ENCODE measurements around the gene HEATR5B. TPM values are rescaled to one million over a fixed set of nuclear protein-coding genes. Genes with fewer than 3 reads are reported as not detected.
A peak's percentile ranks its signal among the peaks of the same experiment; 100 is the strongest.

Gene HEATR5B
- total and polyA plus RNA-seq, 11 donors, result 6.7 to 22.8 (median 17.9) TPM

DNA sequence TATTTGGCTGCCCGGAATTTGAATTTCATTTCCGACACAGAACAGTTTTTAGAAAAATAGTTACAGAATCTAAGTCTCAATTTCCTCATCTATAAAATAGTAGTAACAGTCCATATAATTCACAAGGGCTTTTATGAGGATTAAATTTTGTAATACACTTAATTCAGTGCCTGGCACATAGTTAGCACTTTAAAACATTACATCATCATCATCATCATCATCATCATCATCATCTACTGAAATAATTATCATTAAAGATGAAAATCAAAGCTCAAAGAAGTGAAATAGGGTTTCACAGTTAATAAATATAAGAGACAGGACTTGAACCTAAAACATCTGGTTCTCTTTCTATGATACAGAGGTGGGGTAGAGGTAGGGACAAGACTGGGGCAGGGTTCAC is 13.2 kb downstream of the HEATR5B start:
- no peak overlapping the region for H3K27ac ChIP-seq
- TF ChIP-seq POLR2A (IDR thresholded peaks at IDR 0.05), result no peak
- TF ChIP-seq, protein P1, sequence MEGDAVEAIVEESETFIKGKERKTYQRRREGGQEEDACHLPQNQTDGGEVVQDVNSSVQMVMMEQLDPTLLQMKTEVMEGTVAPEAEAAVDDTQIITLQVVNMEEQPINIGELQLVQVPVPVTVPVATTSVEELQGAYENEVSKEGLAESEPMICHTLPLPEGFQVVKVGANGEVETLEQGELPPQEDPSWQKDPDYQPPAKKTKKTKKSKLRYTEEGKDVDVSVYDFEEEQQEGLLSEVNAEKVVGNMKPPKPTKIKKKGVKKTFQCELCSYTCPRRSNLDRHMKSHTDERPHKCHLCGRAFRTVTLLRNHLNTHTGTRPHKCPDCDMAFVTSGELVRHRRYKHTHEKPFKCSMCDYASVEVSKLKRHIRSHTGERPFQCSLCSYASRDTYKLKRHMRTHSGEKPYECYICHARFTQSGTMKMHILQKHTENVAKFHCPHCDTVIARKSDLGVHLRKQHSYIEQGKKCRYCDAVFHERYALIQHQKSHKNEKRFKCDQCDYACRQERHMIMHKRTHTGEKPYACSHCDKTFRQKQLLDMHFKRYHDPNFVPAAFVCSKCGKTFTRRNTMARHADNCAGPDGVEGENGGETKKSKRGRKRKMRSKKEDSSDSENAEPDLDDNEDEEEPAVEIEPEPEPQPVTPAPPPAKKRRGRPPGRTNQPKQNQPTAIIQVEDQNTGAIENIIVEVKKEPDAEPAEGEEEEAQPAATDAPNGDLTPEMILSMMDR (IDR thresholded peaks at IDR 0.05), result no peak
- no peak for DNase-seq
- no peaks in the 10 kb centered on the region for H3K27me3 ChIP-seq
- 97 to 99% (median 98%) methylated on average over 2 of the region's 2 CpGs for whole genome bisulfite sequencing, 4 donors
- H3K4me3 ChIP-seq, result no peak overlapping the region
- H3K36me3 ChIP-seq, result peaks cover 0 to 98% (median 95%) of the 10 kb centered on the region in 9 donors
- H3K4me1 ChIP-seq, result no peaks in the 10 kb centered on the region
- no peaks in the 10 kb centered on the region for H3K9me3 ChIP-seq
- intact Hi-C loops (cut with DNase I), result no loop called here
- ATAC-seq, result no peak

DNA sequence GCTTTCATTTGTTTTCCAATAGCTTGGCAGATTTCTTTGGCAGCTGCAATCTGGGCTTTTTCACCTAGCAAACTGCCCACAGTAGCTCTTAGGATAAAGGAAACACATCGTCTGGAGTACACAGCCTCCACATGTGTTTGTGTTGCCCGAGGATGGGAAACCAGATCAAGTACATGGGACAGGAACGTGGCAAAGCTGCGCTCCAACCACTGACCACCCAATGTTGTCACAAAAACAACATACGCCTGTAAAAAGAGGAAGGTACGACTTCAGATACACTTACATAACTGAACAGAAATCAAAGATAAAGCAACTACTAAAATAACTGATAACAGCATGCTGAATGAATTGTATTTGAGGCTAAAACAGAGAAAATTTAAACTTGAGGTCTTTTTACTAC is 15.5 kb downstream of the HEATR5B start:
- H3K36me3 ChIP-seq, result peaks cover 0 to 100% (median 97%) of the 10 kb centered on the region in 9 donors

DNA sequence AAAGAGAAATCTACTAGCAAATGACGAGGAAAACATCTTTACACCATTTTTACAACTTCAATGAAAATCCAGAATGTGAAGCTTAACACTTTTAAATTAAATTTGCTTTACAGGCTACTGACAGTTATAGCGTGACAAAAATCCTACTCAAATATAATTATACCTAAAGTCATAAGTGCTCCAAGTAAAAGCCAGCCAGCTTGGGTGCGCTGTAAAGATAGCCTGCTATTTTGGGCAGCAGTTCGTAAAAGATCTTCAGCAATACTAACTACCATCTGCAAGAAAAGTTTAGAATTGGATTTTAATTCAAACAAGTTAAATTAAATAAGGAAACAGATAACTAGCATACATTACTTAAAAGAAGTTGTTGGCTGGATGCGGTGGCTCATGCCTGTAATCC is 22.4 kb downstream of the HEATR5B start:
- TF ChIP-seq, protein P1 (IDR thresholded peaks at IDR 0.05), result no peak
- TF ChIP-seq POLR2A (IDR thresholded peaks at IDR 0.05), result no peak
- Histone ChIP-seq H3K4me3 (no peak overlapping the region), H3K36me3 (peaks cover 0 to 100% (median 97%) of the 10 kb centered on the region in 9 donors), H3K9me3 (no peaks in the 10 kb centered on the region), H3K27me3 (no peaks in the 10 kb centered on the region), H3K4me1 (peaks cover 0 to 9% (median 0%) of the 10 kb centered on the region in 12 donors), H3K27ac (peak overlapping the region in 5 of 12 donors; percentile 5 to 47 (median 13))
- 61 to 73% (median 67%) methylated on average over 5 of the region's 5 CpGs for WGBS, 4 donors
- intact Hi-C loops (cut with DNase I), result no loop called here
- ATAC-seq (peak in 3 of 4 donors; percentile 55 to 60 (median 58)), DNase-seq (no peak)

More for the DNA sequence above, 15.5 kb downstream of the HEATR5B start:
- no peaks in the 10 kb centered on the region for H3K4me1 ChIP-seq
- ATAC-seq, result no peak
- H3K9me3 ChIP-seq, result no peaks in the 10 kb centered on the region
- no peaks in the 10 kb centered on the region for H3K27me3 ChIP-seq
- intact Hi-C loops (cut with DNase I), result no loop called here
- no peak for DNase-seq
- no peak overlapping the region for H3K27ac ChIP-seq
- H3K4me3 ChIP-seq, result no peak overlapping the region
- WGBS, 4 donors, result 77 to 84% (median 81%) methylated on average over 6 of the region's 6 CpGs
- no peak for TF ChIP-seq POLR2A (IDR thresholded peaks at IDR 0.05)
- TF ChIP-seq, protein P1 (IDR thresholded peaks at IDR 0.05), result no peak

DNA sequence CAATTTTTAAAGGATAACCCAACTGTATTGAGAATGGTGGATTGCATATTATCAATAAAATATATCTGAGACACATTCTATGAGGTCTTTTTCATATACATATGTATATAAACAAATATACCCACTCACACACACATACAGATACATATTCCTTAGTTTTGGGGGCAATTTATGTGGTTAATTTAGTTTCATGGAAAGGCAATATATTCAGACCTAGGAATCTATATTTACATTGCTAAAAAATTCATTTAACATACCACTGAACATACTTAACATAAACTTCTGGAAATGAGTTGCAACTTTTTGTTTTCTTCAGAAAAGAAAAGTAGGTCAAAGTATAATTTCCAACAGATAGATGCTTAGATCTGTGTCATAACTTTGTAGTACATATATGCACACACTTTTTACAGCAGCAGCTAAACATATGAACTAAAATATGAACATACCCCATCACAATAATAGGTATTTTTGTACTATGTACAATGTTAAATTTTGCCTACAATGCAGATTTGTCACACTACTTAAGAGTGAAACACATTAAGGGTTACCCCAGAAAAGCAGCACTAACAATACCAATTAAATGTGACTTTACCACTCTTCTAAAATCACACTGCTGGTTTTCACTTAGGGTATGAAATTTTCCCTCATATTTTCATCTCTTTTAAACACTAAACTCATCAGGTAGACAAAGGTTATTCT is 23.0 kb downstream of the HEATR5B start:
- H3K9me3 ChIP-seq, result no peaks in the 10 kb centered on the region
- H3K4me3 ChIP-seq, result no peak overlapping the region
- H3K36me3 ChIP-seq, result peaks cover 0 to 100% (median 97%) of the 10 kb centered on the region in 9 donors
- peak overlapping the region in 4 of 12 donors; percentile 8 to 47 (median 20) for H3K27ac ChIP-seq
- no peak for TF ChIP-seq POLR2A (IDR thresholded peaks at IDR 0.05)
- TF ChIP-seq, protein P1 (IDR thresholded peaks at IDR 0.05), result no peak
- H3K27me3 ChIP-seq, result no peaks in the 10 kb centered on the region
- DNase-seq (no peak), ATAC-seq (no peak)
- peaks cover 0 to 9% (median 0%) of the 10 kb centered on the region in 12 donors for H3K4me1 ChIP-seq
- intact Hi-C loops (cut with DNase I), result no loop called here
